Measurements from ENCODE around the gene ORMDL3. TPM values are rescaled to one million over a fixed set of nuclear protein-coding genes. Genes with fewer than 3 reads are reported as not detected.

The ORMDL3 gene
- total and polyA plus RNA-seq, 2 experiments from 2014 or later = 33.6 to 38.5 TPM

DNA sequence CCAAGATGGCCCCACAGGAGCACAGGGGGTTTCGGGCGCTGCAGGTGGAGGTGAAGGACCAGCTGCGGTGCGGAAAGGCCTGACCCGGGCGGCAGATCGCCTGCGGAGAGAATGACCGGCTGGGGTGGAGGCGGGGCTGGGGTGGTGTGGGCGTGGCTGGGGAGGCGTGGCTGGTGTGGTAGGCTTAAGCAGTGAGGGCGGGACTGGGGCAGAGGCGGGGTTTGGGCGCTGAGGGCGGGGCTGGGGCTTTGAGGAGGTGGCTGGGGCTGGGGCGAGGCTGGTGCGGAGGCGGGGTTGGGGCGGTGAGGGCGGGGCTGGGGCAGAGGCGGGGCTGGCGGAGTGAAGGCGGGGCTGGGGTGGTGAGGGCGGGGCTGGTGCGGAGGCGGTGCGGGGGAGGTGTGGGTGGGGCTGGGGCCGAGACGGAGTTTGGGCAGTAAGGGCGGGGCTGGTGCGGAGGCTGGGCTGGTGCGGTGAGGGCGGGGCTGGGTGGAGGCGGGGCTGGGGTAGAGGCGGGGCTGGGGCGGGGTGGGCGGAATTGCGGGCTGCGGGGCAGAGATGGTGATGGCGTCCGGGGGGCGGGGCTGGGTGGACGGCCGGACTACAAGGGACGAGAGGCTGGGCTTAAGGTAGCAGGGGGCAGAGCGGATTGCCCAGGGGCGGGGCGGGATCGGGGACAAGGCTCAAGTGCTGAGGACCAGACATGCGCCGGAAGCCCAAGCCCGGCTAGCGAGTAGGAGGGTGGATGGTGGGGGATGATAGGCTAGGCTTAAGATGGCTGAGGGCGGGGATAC is 25.5 kb upstream of the ORMDL3 start:
- Histone ChIP-seq H3K4me3 (peak overlapping the region; percentile 73), H3K79me2 (replicated peaks; ENCODE audit: insufficient read depth) (no peaks in the 10 kb centered on the region), H3K4me2 (peak overlapping the region; percentile 95), H3F3A (replicated peaks; ENCODE audit: low read depth) (0 out of 2 replicates have a peak, but pooled peaks cover 7% of the 10 kb centered on the region), H3K27me3 (ENCODE audit: insufficient read depth) (0 out of 2 replicates have a peak, but pooled peaks cover 4% of the 10 kb centered on the region), H3K27ac (ENCODE audit: low read depth) (peak overlapping the region; percentile 79), H3K36me3 (ENCODE audit: insufficient read depth) (no peaks in the 10 kb centered on the region), H2AFZ (peak overlapping the region; percentile 98), H3K4me1 (ENCODE audit: insufficient read depth) (peaks cover 10% of the 10 kb centered on the region; the same call in 1 of the 2 replicates), H4K20me1 (replicated peaks; ENCODE audit: insufficient read depth) (no peaks in the 10 kb centered on the region), H3K9me2 (ENCODE audit: insufficient read depth) (no peaks in the 10 kb centered on the region)
- Mint-ChIP-seq H3K4me3 (peak overlapping the region; percentile 85), H3K27ac (peak overlapping the region; percentile 97), H3K4me1 (peaks cover 23% of the 10 kb centered on the region), H3K27me3 (ENCODE audit: insufficient read depth, low read depth, poor library complexity) (peaks cover 24% of the 10 kb centered on the region), H3K9me3 (no peaks in the 10 kb centered on the region), H3K36me3 (ENCODE audit: low read depth) (no peaks in the 10 kb centered on the region)
- DNase-seq (ENCODE audit: low spot score) = peak; percentile 99
- TF ChIP-seq POLR2AphosphoS5 (IDR thresholded peaks at IDR 0.05; ENCODE audit: low read depth) (peak; percentile 93), NANOG (IDR thresholded peaks at IDR 0.05; ENCODE audit: borderline replicate concordance) (no peak), CREB1 (CRISPR knock-in tag; IDR thresholded peaks at IDR 0.05; ENCODE audit: low read depth) (no peak), JUNB (IDR thresholded peaks at IDR 0.05; ENCODE audit: unreplicated experiment) (no peak), STAT1 (IDR thresholded peaks at IDR 0.05; ENCODE audit: unreplicated experiment) (no peak), EZH2phosphoT487 (IDR thresholded peaks at IDR 0.05; ENCODE audit: unreplicated experiment) (no peak)
- ATAC-seq = peak; percentile 92

DNA sequence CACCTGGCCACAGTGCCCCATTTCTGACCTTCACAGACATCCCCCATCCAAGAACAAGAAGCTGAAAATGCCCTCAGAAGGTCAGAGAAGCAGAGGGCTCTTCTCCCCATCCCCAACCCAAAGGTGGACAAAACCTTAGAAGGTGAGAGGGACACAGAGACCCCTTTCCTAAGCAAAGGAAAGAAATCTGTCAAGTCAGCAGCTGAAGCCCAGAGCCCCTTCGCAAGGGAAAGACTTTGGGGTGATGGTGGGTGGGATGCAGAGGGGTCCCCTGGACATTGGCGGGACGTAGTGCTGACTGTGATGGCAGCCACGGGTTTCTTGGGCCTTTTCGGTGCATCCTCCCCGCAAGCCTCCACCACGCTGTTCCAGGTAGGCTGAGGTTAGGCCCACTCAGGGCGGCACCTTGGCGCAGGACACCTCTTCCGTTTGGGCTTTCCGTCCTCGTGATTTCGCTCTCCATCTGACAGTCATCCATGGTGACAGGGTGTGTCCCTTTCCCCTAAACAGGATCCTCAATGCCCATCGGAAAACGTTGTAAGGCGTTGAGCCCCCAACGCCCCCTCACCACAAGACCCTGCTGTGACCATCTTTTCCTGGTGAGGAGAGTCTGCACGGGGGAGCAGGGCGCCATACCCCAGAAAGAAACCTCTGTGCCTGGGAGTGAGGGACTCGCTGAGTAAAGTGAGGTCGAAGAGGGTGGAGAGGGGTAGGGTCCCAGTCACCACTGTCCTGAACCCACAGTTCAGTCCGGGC is 24.7 kb upstream of the ORMDL3 start:
- Mint-ChIP-seq H3K36me3 (ENCODE audit: low read depth) (no peaks in the 10 kb centered on the region), H3K4me3 (peak overlapping the region; percentile 72), H3K27ac (no peak overlapping the region), H3K9me3 (no peaks in the 10 kb centered on the region), H3K27me3 (ENCODE audit: insufficient read depth, low read depth, poor library complexity) (peaks cover 24% of the 10 kb centered on the region), H3K4me1 (peaks cover 29% of the 10 kb centered on the region)
- Histone ChIP-seq H3K4me2 (peak overlapping the region; percentile 95), H3K4me3 (peak overlapping the region; percentile 73), H4K20me1 (replicated peaks; ENCODE audit: insufficient read depth) (no peaks in the 10 kb centered on the region), H3K9me2 (ENCODE audit: insufficient read depth) (no peaks in the 10 kb centered on the region), H3K79me2 (replicated peaks; ENCODE audit: insufficient read depth) (no peaks in the 10 kb centered on the region), H3F3A (replicated peaks; ENCODE audit: low read depth) (0 out of 2 replicates have a peak, but pooled peaks cover 7% of the 10 kb centered on the region), H3K27ac (ENCODE audit: low read depth) (peak overlapping the region; percentile 79; the same call in 1 of the 2 replicates), H3K4me1 (ENCODE audit: insufficient read depth) (peaks cover 10% of the 10 kb centered on the region; the same call in 1 of the 2 replicates), H3K27me3 (ENCODE audit: insufficient read depth) (0 out of 2 replicates have a peak, but pooled peaks cover 4% of the 10 kb centered on the region), H3K36me3 (ENCODE audit: insufficient read depth) (no peaks in the 10 kb centered on the region), H2AFZ (peak overlapping the region; percentile 98)
- no peak for DNase-seq (ENCODE audit: low spot score)
- ATAC-seq = no peak; the same call in 2 of the 3 replicates
- TF ChIP-seq, protein P1, sequence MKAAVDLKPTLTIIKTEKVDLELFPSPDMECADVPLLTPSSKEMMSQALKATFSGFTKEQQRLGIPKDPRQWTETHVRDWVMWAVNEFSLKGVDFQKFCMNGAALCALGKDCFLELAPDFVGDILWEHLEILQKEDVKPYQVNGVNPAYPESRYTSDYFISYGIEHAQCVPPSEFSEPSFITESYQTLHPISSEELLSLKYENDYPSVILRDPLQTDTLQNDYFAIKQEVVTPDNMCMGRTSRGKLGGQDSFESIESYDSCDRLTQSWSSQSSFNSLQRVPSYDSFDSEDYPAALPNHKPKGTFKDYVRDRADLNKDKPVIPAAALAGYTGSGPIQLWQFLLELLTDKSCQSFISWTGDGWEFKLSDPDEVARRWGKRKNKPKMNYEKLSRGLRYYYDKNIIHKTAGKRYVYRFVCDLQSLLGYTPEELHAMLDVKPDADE (IDR thresholded peaks at IDR 0.05) = no peak
- TF ChIP-seq POLR2AphosphoS5 (IDR thresholded peaks at IDR 0.05; ENCODE audit: low read depth) (no peak), JUNB (IDR thresholded peaks at IDR 0.05; ENCODE audit: unreplicated experiment) (no peak), EZH2phosphoT487 (IDR thresholded peaks at IDR 0.05; ENCODE audit: unreplicated experiment) (no peak), STAT1 (IDR thresholded peaks at IDR 0.05; ENCODE audit: unreplicated experiment) (no peak), CREB1 (CRISPR knock-in tag; IDR thresholded peaks at IDR 0.05; ENCODE audit: low read depth) (no peak)
- TF ChIP-seq, protein P2, sequence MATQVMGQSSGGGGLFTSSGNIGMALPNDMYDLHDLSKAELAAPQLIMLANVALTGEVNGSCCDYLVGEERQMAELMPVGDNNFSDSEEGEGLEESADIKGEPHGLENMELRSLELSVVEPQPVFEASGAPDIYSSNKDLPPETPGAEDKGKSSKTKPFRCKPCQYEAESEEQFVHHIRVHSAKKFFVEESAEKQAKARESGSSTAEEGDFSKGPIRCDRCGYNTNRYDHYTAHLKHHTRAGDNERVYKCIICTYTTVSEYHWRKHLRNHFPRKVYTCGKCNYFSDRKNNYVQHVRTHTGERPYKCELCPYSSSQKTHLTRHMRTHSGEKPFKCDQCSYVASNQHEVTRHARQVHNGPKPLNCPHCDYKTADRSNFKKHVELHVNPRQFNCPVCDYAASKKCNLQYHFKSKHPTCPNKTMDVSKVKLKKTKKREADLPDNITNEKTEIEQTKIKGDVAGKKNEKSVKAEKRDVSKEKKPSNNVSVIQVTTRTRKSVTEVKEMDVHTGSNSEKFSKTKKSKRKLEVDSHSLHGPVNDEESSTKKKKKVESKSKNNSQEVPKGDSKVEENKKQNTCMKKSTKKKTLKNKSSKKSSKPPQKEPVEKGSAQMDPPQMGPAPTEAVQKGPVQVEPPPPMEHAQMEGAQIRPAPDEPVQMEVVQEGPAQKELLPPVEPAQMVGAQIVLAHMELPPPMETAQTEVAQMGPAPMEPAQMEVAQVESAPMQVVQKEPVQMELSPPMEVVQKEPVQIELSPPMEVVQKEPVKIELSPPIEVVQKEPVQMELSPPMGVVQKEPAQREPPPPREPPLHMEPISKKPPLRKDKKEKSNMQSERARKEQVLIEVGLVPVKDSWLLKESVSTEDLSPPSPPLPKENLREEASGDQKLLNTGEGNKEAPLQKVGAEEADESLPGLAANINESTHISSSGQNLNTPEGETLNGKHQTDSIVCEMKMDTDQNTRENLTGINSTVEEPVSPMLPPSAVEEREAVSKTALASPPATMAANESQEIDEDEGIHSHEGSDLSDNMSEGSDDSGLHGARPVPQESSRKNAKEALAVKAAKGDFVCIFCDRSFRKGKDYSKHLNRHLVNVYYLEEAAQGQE (IDR thresholded peaks at IDR 0.05; ENCODE audit: unreplicated experiment) = no peak
